Measurements from ENCODE around the gene CHST15. TPM values are rescaled to one million over a fixed set of nuclear protein-coding genes. Genes with fewer than 3 reads are reported as not detected.

CHST15 gene
- total and polyA plus RNA-seq, 11 donors, result 0.88 to 27.1 (median 4.1) TPM

GRCh38 chr10:123995082-123995460, 98.3 kb downstream of the CHST15 start:
- ATAC-seq, result peak in 1 of 4 donors; percentile 4
- 12 to 31% (median 14%) methylated on average over 10 to 11 of the region's 11 CpGs for WGBS, 4 donors

DNA sequence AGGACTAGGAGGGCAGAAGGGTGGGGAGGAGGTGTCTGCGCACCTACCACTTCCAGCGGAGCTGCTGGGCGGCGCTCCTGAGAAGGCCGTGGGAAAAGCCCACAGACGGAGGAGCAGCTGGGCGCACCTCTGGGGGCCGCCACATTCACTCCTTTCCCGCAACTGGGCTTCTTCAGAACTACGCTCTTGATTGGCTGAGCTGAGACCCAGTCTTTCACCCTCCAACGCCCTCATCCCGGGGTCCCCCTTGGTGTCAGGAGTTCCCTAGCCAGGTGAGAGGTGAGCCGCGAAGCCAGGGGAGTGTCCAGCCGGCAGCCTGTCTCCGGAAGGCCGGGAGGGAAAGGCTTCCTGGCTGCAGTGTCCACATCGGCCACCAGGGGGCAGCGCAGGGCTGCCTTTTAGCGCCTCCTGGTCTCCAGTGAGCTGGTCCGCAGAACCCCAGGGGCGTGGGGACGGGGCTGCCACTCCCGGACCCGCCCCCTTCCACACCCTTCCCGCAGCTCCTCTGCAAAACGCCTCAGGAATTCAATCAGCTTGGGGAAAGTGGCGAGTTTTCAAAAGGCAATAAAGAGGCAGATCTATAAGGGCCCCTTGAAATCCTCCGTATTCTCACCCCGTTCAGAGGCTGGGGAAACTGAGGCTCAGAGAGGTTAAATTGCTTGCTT, 98.8 kb downstream of the CHST15 start:
- Histone ChIP-seq H3K4me3 (peak overlapping the region in 7 of 12 donors; percentile 5 to 35 (median 20)), H3K4me1 (peaks cover 0 to 45% (median 14%) of the 10 kb centered on the region in 12 donors), H3K9me3 (no peaks in the 10 kb centered on the region), H3K27ac (no peak overlapping the region), H3K36me3 (no peaks in the 10 kb centered on the region), H3K27me3 (peaks cover 15 to 56% (median 41%) of the 10 kb centered on the region in 9 donors)
- intact Hi-C loops (cut with DNase I), result loop anchor here (1.0 to 10.0 kb wide), 6 partner anchors 268 to 396 kb away; no protein-coding TSS in a partner anchor
- peak; percentile 80 to 93 (median 85) for DNase-seq
- peak; percentile 77 to 88 (median 82) for ATAC-seq
- no peak for TF ChIP-seq POLR2A (IDR thresholded peaks at IDR 0.05)
- TF ChIP-seq CTCF (IDR thresholded peaks at IDR 0.05), result peak; percentile 97 to 100 (median 99)
- 1 to 9% (median 6%) methylated on average over 21 to 30 of the region's 30 CpGs for WGBS, 4 donors

More at GRCh38 chr10:123995082-123995460, 98.3 kb downstream of the CHST15 start:
- Histone ChIP-seq H3K27ac (peak overlapping the region in 2 of 12 donors; percentile 0 to 40), H3K4me1 (peaks cover 0 to 45% (median 14%) of the 10 kb centered on the region in 12 donors), H3K27me3 (peaks cover 15 to 54% (median 37%) of the 10 kb centered on the region in 9 donors), H3K36me3 (no peaks in the 10 kb centered on the region), H3K4me3 (peak overlapping the region in 6 of 12 donors; percentile 17 to 35 (median 24)), H3K9me3 (no peaks in the 10 kb centered on the region)
- intact Hi-C loops (cut with DNase I), result loop anchor here in 5 of 10 donors (2.0 to 10.0 kb wide), 3 partner anchors 267 to 396 kb away; no protein-coding TSS in a partner anchor
- TF ChIP-seq POLR2A (IDR thresholded peaks at IDR 0.05) (no peak), CTCF (IDR thresholded peaks at IDR 0.05) (no peak)
- DNase-seq, result peak in 1 of 5 donors; percentile 61

DNA sequence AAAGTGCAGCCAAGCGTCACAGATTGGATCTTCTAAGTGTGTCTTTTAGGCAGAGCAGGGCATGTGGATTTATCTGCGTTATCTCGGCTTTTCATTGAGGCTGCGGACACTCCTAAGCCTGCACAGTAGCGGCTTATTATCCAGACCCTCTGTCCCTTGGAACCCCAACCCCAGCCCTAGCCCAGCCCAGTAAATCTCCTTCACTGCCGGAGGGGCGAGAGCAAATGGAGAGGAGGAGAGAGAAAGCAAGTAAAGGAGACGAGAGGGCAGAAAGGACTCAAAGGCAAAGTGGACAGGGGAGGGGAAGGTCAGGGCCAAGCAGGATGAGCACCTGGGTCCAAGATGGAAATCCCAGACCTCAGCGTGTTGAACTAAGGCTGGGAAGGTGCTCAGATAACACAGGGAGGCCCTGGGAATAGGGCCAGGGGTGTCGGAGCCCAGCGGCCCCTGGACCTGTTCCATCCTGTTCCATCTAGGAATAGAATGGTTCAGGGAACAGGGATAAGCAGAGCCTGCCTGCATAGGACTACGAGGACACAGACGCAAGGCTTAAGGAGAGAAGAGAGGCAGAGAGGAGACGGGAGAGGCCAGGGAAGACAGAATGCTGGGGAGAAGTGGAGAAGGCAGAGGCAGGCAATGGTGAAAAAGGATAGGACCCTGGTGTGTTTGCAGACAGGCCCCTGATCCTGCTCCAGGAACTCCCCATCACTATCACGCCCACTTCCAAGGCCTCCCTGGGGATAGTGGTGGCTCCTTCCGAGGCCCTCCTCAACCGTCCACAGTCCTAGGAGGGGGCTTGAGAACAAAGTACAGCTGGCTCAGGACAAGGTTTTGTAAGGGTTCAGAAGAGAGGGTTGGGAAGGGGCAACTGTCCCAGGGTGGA, 99.6 kb downstream of the CHST15 start:
- Histone ChIP-seq H3K27me3 (peaks cover 15 to 57% (median 41%) of the 10 kb centered on the region in 9 donors), H3K27ac (no peak overlapping the region), H3K9me3 (no peaks in the 10 kb centered on the region), H3K4me1 (peaks cover 0 to 45% (median 14%) of the 10 kb centered on the region in 12 donors), H3K4me3 (no peak overlapping the region), H3K36me3 (no peaks in the 10 kb centered on the region)
- no peak for TF ChIP-seq CTCF (IDR thresholded peaks at IDR 0.05)
- no peak for TF ChIP-seq POLR2A (IDR thresholded peaks at IDR 0.05)
- DNase-seq, result peak in 1 of 5 donors; percentile 45
- intact Hi-C loops (cut with DNase I), result loop anchor here (1.0 to 10.0 kb wide), 6 partner anchors 269 to 397 kb away; no protein-coding TSS in a partner anchor
- no peak for ATAC-seq
- 47 to 51% (median 49%) methylated on average over 17 of the region's 17 CpGs for WGBS, 4 donors
